ENCODE data around the gene PRAMEF9.
A peak's percentile ranks its signal among the peaks of the same experiment; 100 is the strongest.
"Not testable (repeated sequence)": the region's sequence is repeated elsewhere in the genome, so short reads cannot be mapped to it uniquely, and the experiment has no call there.

The PRAMEF9 gene

GRCh38 chr1:13171548-13171947 lies at the start of gene PRAMEF9:
Gene PRAMEF9, plus strand, starts transcription at chr1:13171848. Its CDS starts 3,433 bp downstream, at chr1:13175281.
- not testable (repeated sequence) for DNase-seq

GRCh38 chr1:13155909-13156308 lies 15.7 kb upstream of the PRAMEF9 start, which contains the start of gene PRAMEF26:
Gene PRAMEF26, minus strand, starts transcription at chr1:13156009. Its CDS starts 2,914 bp downstream, at chr1:13153095.
- DNase-seq: not testable (repeated sequence)

GRCh38 chr1:13165531-13165930 lies 6.1 kb upstream of the PRAMEF9 start, which contains the start of gene HNRNPCL4:
Gene HNRNPCL4, minus strand, starts transcription at chr1:13165631. Its CDS starts 164 bp downstream, at chr1:13165467.
- not testable (repeated sequence) for DNase-seq

GRCh38 chr1:13201309-13201708 lies 29.7 kb downstream of the PRAMEF9 start, which contains the start of gene PRAMEF13:
Gene PRAMEF13, minus strand, starts transcription at chr1:13201409. Its CDS starts 1,820 bp downstream, at chr1:13199589.
- not testable (repeated sequence) for DNase-seq

GRCh38 chr1:13208712-13209111 lies 37.1 kb downstream of the PRAMEF9 start:
- DNase-seq: not testable (repeated sequence)

GRCh38 chr1:13216619-13217018 lies 45.0 kb downstream of the PRAMEF9 start:
- not testable (repeated sequence) for DNase-seq

GRCh38 chr1:13219203-13219602 lies 47.6 kb downstream of the PRAMEF9 start:
- DNase-seq: not testable (repeated sequence)

GRCh38 chr1:13222788-13223187 lies 51.1 kb downstream of the PRAMEF9 start:
- DNase-seq: not testable (repeated sequence)

- DNase-seq: no peak
Measured at GRCh38 chr1:13224480-13225060, 52.9 kb downstream of the PRAMEF9 start.

- not testable (repeated sequence) for DNase-seq
Measured at GRCh38 chr1:13225675-13226204, 54.1 kb downstream of the PRAMEF9 start, which contains the start of gene PRAMEF18. Gene PRAMEF18, minus strand, starts transcription at chr1:13226154. Its CDS starts 48 bp downstream, at chr1:13226106.

GRCh38 chr1:13227271-13228055 lies 55.8 kb downstream of the PRAMEF9 start:
- DNase-seq: not testable (repeated sequence)

GRCh38 chr1:13228343-13228781 lies 56.7 kb downstream of the PRAMEF9 start:
- peak; percentile 50 to 69 for DNase-seq
